Activated CD8-positive, alpha-beta memory T cell treated with anti-CD3 and anti-CD28 coated beads, Interleukin-2, amount 10 ng/mL, durations not matched to agents 7 days and 5 days (primary cell): ENCODE measurements around the gene RAD51B. TPM values are rescaled to one million over a fixed set of nuclear protein-coding genes. Genes with fewer than 3 reads are reported as not detected.
"Not testable (repeated sequence)": the region's sequence is repeated elsewhere in the genome, so short reads cannot be mapped to it uniquely, and the experiment has no call there.

Source experiments
- ATAC-seq: fragments of 150-1000 bp; cut with Tn5 transposase; one replicate; pipeline ENCODE4 v1.10.0; 2021; ENCODE audit warnings: moderate library complexity
- CTCF ChIA-PET: fragments of 350-600 bp; sonication (Branson Sonifier 250); formaldehyde crosslinking; loops from one replicate; lab custom pipeline; 2021; ENCODE audit warnings: antibody characterized with exemption; lab: Charles Lee
- DNase-seq: peaks from one replicate; pipeline ENCODE4 v3.0.0-alpha.2; 2020
- H3K27ac Mint-ChIP-seq: one replicate; pipeline ENCODE4 v1.8.0; 2021; ENCODE audit warnings: mild to moderate bottlenecking, mixed read lengths
- H3K27me3 Mint-ChIP-seq: one replicate; pipeline ENCODE4 v1.8.0; 2021; ENCODE audit warnings: mixed read lengths
- H3K36me3 Mint-ChIP-seq: one replicate; pipeline ENCODE4 v1.8.0; 2021; ENCODE audit warnings: mild to moderate bottlenecking, mixed read lengths
- H3K4me1 Mint-ChIP-seq: one replicate; pipeline ENCODE4 v1.8.0; 2021; ENCODE audit warnings: mixed read lengths
- H3K4me3 Mint-ChIP-seq: one replicate; pipeline ENCODE4 v1.8.0; 2021; ENCODE audit warnings: mild to moderate bottlenecking, moderate library complexity, mixed read lengths
- H3K9me3 Mint-ChIP-seq: one replicate; pipeline ENCODE4 v1.8.0; 2022; ENCODE audit warnings: low read depth, mixed read lengths
- total RNA-seq, 2 experiments: library from RNA; stranded (reverse); gene quantifications; one replicate each; pipeline ENCODE4 v1.2.3, GENCODE V29; 2021

Gene RAD51B
- total RNA-seq, 2 experiments from 2014 or later = 35.3 to 55.5 TPM

DNA sequence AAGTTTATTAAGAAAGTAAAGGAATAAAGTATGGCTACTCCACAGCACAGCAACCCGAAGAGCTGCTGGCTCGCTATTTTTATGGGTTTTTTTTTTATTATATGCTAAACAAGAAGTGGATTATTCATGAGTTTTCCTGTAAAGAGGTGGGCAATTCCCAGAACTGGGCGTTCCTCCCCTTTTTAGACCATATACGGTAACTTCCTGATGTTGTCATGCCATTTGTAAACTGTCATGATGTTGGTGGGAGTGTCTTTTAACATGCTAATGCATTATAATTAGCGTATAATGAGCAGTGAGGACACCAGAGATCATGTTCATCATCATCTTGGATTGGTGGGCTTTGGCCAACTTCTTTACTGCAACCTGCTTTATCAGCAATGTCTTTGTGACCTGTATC is 600.8 kb downstream of the RAD51B start:
- Mint-ChIP-seq H3K4me3 (no peak overlapping the region), H3K9me3 (no peaks in the 10 kb centered on the region), H3K36me3 (no peaks in the 10 kb centered on the region), H3K27ac (no peak overlapping the region), H3K27me3 (no peaks in the 10 kb centered on the region), H3K4me1 (peaks cover 12% of the 10 kb centered on the region)
- DNase-seq = no peak
- CTCF ChIA-PET = no interaction called here
- ATAC-seq = no peak

DNA sequence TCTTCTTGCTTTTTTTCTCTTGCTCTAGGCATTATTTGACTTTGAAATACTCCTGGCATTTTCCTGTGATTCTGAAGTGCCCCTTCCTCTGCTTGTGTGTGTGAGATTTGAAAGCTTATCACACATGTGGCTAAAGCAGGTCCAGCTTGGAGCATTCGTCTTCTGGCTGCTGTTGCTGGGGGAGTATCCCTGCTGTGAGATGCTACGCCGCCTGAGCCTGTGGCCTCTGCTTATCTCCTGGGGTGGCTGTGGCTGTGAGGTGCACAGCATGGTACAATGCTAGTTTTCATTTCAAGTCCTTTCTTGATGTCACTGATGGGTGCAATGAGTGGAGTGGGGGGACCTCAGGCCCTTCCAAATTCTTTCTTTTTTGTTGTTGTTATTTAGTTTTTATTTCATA is 601.5 kb downstream of the RAD51B start:
- CTCF ChIA-PET = no interaction called here
- Mint-ChIP-seq H3K4me1 (peaks cover 12% of the 10 kb centered on the region), H3K4me3 (no peak overlapping the region), H3K27me3 (no peaks in the 10 kb centered on the region), H3K9me3 (no peaks in the 10 kb centered on the region), H3K27ac (no peak overlapping the region), H3K36me3 (no peaks in the 10 kb centered on the region)
- DNase-seq (no peak), ATAC-seq (no peak)

DNA sequence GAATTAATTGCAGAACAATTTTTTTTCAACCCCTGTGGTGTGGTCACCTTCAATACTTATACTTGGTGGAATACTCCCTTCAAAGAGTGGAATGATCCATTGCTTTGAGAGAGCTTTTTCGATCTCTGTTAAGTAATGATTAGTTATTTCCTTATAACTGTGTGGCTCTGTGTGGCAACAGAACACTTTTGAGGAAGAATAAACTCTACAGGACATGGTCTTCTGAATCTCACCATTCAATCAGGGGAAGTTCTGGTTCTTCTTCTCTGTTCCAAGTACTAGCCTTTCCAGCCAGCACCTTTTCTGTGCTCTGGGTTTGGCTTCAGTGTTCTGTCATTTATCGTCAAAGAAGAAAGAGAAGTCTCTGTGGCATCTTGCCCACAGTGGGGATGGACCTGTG is 604.1 kb downstream of the RAD51B start:
- H3K4me1 Mint-ChIP-seq = peaks cover 10% of the 10 kb centered on the region
- H3K27ac Mint-ChIP-seq = no peak overlapping the region
- no peak overlapping the region for H3K4me3 Mint-ChIP-seq
- no peak for DNase-seq
- H3K36me3 Mint-ChIP-seq = peaks cover 1% of the 10 kb centered on the region
- H3K9me3 Mint-ChIP-seq = no peaks in the 10 kb centered on the region
- H3K27me3 Mint-ChIP-seq = no peaks in the 10 kb centered on the region
- no peak for ATAC-seq
- CTCF ChIA-PET = no interaction called here

DNA sequence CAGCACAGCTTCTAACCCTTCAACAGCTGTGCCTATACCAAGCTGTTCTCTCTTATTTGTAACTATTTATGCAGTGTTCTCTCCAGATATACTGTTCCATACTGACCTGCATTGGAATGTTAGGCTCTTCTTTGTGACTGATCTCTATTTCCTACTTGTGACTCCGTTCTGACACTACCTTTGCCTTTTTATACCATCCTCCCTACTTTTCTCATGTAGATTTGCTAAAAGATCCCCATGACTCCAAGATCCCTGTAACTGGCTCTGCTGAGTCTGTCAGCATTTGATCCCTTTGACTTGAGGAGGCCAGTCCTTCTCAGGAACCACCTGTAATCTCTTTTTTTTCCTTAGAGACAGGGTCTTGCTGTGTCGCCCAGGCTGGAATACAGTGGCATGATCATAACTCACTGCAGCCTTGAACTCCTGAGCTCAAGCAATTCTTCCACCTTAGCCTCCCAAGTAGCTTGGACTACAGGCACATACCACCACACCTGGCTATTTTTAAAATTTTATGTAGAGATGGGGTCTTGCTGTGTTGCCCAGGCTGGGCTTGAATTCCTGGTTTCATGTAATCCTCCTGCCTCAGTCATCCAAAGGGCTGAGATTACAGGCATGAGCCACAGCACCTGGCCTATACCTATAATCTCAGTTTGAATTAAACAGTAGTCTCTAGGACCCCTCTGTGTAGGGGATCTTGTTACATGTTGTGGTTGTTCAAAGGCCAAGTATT is 605.0 kb downstream of the RAD51B start:
- ATAC-seq (no peak), DNase-seq (no peak)
- peaks cover 5% of the 10 kb centered on the region for H3K4me1 Mint-ChIP-seq
- H3K4me3 Mint-ChIP-seq = no peak overlapping the region
- H3K36me3 Mint-ChIP-seq = peaks cover 3% of the 10 kb centered on the region
- no peak overlapping the region for H3K27ac Mint-ChIP-seq
- H3K27me3 Mint-ChIP-seq = no peaks in the 10 kb centered on the region
- CTCF ChIA-PET = no interaction called here
- H3K9me3 Mint-ChIP-seq = no peaks in the 10 kb centered on the region

DNA sequence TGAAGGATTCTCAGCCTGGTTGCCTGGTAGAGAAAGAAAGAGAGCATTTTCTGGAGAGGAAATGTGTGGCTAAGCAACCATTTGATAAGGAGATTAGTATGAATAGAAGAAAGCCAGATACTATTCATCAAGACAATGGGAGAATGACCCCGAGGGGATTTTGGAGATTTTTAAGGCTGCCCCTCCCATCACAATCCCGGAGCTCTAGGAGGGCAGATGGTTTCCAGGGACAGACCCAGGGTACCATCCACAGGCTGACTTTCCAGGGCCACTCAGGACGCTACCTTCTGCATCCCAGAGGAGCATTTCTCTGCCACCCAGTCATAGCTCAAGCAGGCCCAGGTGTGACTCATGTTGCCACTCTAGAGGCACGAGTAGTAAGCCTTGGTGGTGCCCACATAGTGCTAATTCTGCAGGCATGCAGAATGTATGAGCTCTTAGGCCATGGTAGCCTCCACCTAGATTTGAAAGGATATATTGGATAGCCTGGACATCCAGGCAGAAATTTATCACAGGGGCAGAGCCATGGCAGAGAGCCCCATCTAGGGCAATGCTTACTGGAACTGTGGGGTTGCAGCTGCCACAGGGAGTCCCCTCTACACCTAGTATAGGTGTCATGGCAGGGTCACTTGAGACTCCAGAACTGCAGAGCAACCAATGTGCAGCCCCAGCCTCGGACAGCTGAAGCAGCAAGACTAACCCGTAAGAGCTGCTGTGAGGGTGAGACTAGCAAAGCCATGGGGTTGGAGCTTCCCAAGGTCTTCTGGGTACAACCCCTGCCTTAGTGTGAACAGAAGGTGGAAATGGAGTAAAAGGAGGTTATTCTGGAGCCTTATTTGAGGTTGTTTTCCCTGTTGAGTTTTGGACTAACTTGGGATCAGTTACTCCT is 607.3 kb downstream of the RAD51B start:
- no peaks in the 10 kb centered on the region for H3K4me1 Mint-ChIP-seq
- DNase-seq (no peak), ATAC-seq (no peak)
- no peak overlapping the region for H3K4me3 Mint-ChIP-seq
- H3K27me3 Mint-ChIP-seq = no peaks in the 10 kb centered on the region
- H3K9me3 Mint-ChIP-seq = peaks cover 2% of the 10 kb centered on the region
- no peak overlapping the region for H3K27ac Mint-ChIP-seq
- peaks cover 3% of the 10 kb centered on the region for H3K36me3 Mint-ChIP-seq
- CTCF ChIA-PET = interaction anchor here (1.0 kb wide), 1 partner anchor 354 kb away, joined by 3 read pairs; no protein-coding TSS in a partner anchor

DNA sequence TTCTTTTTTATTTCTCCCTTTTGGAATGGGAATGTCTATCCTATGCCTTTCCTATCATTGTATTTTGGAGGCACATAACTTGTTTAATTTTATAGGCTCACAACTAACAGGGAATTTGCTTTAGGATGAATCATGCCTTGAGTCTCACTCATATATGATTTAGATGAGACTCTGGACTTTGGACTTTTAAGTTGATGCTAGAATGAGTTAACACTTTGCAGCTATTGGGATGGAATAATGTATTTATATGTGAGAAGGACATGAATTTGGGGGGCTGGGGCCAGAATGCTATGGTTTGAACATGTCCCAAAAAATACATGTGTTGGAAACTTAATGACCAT is 607.9 kb downstream of the RAD51B start:
- CTCF ChIA-PET = interaction anchor here (1.0 kb wide), 1 partner anchor 353 kb away, joined by 3 read pairs; no protein-coding TSS in a partner anchor
- no peak for DNase-seq
- H3K27ac Mint-ChIP-seq = no peak overlapping the region

DNA sequence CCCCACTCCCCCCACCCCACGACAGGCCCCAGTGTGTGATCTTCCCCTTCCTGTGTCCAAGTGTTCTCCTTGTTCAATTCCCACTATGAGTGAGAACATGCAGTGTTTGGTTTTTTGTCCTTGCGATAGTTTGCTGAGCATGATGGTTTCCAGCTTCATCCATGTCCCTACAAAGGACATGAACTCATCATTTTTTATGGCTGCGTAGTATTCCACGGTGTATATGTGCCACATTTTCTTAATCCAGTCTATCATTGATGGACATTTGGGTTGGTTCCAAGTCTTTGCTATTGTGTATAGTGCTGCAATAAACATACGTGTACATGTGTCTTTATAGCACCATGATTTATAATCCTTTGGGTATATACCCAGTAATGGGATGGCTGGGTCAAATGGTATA is 609.3 kb downstream of the RAD51B start:
- H3K36me3 Mint-ChIP-seq, H3K27ac Mint-ChIP-seq, H3K4me3 Mint-ChIP-seq, H3K27me3 Mint-ChIP-seq, H3K9me3 Mint-ChIP-seq, CTCF ChIA-PET, DNase-seq, ATAC-seq, H3K4me1 Mint-ChIP-seq: not testable (repeated sequence)

More for the DNA sequence above, 607.9 kb downstream of the RAD51B start:
- Mint-ChIP-seq H3K9me3 (peaks cover 2% of the 10 kb centered on the region), H3K36me3 (peaks cover 3% of the 10 kb centered on the region), H3K4me1 (no peaks in the 10 kb centered on the region), H3K4me3 (no peak overlapping the region), H3K27me3 (no peaks in the 10 kb centered on the region)
- ATAC-seq = no peak

DNA sequence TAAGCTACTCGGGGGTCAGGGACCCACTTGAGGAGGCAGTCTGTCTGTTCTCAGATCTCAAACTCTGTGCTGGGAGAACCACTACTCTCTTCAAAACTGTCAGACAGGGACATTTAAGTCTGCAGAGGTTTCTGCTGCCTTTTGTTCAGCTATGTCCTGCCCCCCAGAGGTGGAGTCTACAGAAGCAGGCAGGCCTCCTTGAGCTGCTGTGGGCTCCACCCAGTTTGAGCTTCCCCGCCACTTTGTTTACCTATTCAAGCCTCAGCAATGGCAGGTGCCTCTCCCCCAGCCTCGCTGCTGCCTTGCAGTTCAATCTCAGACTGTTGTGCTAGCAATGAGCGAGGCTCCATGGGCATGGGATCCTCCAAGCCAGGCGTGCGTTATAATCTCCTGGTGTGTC is 614.6 kb downstream of the RAD51B start:
- H3K4me1 Mint-ChIP-seq, H3K9me3 Mint-ChIP-seq, H3K27ac Mint-ChIP-seq, ATAC-seq, DNase-seq, H3K4me3 Mint-ChIP-seq, CTCF ChIA-PET, H3K27me3 Mint-ChIP-seq, H3K36me3 Mint-ChIP-seq: not testable (repeated sequence)

DNA sequence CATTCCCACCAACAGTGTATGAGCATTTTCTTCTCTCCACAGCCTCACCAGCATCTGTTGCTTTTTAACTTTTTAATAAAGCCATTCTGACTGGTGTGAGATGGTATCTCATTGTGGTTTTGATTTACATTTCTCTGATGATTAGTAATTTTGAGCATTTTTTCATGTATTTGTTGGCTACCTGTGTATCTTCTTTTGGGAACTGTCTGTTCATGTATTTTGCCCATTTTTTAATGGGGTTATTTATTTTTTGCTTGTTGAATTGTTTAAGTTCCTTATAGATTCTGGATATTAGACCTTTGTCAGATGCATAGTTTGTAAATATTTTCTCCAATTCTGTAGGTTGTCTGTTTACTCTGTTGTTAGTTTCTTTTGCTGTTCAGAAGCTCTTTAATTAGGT is 616.1 kb downstream of the RAD51B start:
- CTCF ChIA-PET, H3K27ac Mint-ChIP-seq, DNase-seq, ATAC-seq, H3K36me3 Mint-ChIP-seq, H3K9me3 Mint-ChIP-seq, H3K4me1 Mint-ChIP-seq, H3K4me3 Mint-ChIP-seq, H3K27me3 Mint-ChIP-seq: not testable (repeated sequence)

DNA sequence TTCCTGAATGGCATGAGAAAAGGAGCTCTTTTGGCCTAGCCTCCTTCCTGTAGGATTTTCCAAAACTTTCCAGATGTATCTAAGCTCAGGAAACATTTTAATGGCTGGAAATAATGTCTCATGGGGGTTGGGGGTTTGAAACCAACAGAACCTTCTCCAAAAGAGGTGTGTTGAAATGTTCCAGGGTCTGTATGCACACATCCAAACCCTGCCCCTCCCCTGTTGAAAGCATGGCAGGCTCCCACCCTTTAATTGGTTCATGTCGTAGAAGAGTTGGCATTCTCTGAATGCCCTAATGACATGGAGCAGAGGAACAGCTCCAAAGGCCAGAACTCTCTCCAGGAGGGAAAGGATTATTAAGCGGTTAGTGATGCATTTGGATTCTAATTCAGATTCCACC is 620.1 kb downstream of the RAD51B start:
- CTCF ChIA-PET = no interaction called here
- H3K36me3 Mint-ChIP-seq = peaks cover 4% of the 10 kb centered on the region
- no peak for ATAC-seq
- no peak for DNase-seq
- H3K4me3 Mint-ChIP-seq = no peak overlapping the region
- H3K27me3 Mint-ChIP-seq = no peaks in the 10 kb centered on the region
- no peaks in the 10 kb centered on the region for H3K9me3 Mint-ChIP-seq
- no peak overlapping the region for H3K27ac Mint-ChIP-seq
- H3K4me1 Mint-ChIP-seq = no peaks in the 10 kb centered on the region

DNA sequence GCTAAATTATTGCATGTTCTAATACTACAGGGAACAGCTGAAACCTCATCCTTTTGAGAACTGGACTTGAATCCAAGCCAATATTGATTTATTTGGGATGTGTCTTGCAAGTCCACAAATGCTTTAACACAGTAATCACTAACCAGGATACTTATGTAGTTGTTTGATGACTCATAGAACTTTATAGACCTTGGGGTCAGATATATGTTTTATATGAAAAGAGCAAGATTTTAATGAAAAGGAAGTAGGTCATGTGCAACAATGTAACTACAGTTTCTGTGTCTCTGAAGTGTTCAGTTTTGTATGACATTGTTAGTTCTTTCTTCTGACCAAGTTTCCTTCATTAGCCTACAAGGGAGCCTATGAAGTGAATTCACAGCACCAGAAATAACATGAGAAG is 621.2 kb downstream of the RAD51B start:
- ATAC-seq = no peak
- Mint-ChIP-seq H3K4me1 (no peaks in the 10 kb centered on the region), H3K4me3 (no peak overlapping the region), H3K36me3 (peaks cover 4% of the 10 kb centered on the region), H3K27me3 (no peaks in the 10 kb centered on the region), H3K27ac (no peak overlapping the region), H3K9me3 (no peaks in the 10 kb centered on the region)
- CTCF ChIA-PET = no interaction called here
- DNase-seq = no peak

DNA sequence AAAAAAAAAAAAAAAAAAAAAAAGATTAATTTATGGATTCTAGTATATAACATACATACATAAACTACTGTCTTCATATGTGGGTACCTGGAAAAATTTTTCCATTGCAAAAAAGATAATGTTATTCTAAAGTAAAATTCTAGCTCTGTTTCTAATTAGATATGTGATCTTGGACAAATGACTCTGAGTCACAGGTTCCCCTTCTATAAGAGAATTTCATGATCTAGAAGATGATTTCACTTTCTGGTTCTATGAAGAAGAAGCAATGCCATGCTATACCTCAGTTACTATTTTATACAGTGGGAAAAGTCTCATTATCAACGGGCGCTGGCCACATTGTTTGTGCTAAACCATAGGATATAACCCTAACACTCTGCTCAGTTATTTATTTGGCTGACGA is 622.0 kb downstream of the RAD51B start:
- DNase-seq = no peak
- no peak overlapping the region for H3K27ac Mint-ChIP-seq
- no peak for ATAC-seq
- no peaks in the 10 kb centered on the region for H3K9me3 Mint-ChIP-seq
- H3K4me1 Mint-ChIP-seq = no peaks in the 10 kb centered on the region
- H3K36me3 Mint-ChIP-seq = peaks cover 4% of the 10 kb centered on the region
- no peak overlapping the region for H3K4me3 Mint-ChIP-seq
- CTCF ChIA-PET = no interaction called here
- H3K27me3 Mint-ChIP-seq = no peaks in the 10 kb centered on the region

DNA sequence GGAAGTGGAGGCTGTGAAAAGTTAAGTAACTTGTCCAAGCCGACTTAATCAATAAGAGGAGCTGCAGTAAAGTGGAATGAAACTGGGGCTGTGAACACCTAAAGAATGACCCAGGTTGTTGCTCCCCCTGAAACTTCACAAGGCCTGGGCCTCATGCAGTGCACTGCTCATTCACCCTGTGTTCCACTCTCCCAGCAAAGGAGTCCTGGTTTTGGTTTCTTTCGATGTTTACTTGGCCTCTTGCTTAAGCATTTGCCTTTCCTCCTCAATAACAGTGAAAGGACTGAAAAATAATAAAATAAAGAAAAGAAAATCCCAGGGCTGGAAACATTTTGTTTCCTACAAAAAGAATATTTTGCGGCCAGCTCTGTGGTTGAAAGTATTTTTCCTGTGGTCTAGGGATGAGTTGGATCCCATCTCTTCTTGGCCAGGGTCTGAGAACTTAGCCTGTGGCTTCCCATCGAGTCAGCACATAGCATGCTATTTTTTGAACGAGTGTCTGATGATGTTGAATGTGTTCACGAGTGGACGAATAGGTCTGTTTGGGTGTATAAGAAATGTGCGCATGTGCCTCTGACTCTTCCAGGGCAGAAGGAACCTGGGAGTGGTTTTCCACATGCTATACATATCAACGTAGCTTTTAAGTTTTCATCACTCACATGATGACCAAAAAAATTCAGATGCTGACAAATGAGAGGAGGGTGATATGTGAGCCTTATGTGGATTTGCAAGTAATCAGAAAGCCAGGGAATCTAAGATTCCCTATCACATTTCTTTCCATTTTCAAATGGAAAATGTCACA is 623.5 kb downstream of the RAD51B start:
- no peaks in the 10 kb centered on the region for H3K4me1 Mint-ChIP-seq
- CTCF ChIA-PET = no interaction called here
- H3K27me3 Mint-ChIP-seq = no peaks in the 10 kb centered on the region
- no peaks in the 10 kb centered on the region for H3K9me3 Mint-ChIP-seq
- ATAC-seq (no peak), DNase-seq (no peak)
- H3K4me3 Mint-ChIP-seq = no peak overlapping the region
- H3K27ac Mint-ChIP-seq = no peak overlapping the region
- peaks cover 4% of the 10 kb centered on the region for H3K36me3 Mint-ChIP-seq
